ENCODE results near the gene BCAS3.
"Not testable (repeated sequence)": the region's sequence is repeated elsewhere in the genome, so short reads cannot be mapped to it uniquely, and the experiment has no call there.

BCAS3 gene

DNA sequence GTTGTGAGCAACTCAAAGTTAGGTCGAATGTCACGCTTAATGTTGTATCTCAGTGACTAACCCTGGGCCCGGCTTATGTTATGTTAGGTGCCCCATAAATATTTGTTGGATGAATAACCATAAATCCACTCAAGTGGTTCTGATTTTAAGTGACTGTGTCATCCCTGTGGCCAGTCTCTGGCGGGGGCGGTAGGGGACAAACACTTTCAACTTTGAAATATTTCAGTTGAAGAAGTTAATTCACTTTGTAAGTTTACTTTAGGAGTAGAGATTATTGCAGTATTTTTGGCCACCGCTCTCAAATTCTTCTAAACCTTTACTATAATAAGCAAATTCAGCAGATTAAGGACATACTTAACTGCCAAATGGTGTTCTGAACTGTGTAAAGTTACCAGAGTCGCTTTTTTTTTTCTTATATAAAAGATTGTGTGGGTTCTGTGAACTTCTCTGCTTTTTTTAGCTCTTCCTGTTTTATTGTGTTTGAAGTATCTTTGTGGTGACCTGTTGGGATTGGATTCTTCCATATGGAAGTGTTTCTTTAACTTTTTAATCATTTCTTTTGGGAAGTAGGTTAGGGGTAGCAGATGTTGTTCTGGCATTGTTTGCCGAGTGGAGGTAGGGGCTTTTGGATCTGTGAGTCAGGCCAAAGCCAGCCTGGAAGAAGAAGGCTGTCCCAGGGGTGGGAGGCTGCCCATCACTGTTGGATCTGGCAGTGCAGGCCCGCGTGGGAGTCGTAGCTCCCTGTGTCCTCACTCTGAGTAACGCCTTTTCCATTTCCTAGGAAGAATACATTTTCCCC lies 660.5 kb downstream of the BCAS3 start:
- no peak overlapping the region for H3K4me3 Mint-ChIP-seq
- no peak overlapping the region for H3K27ac Mint-ChIP-seq
- DNase-seq (no peak), ATAC-seq (no peak)
- no peaks in the 10 kb centered on the region for H3K9me3 Mint-ChIP-seq
- H3K4me1 Mint-ChIP-seq, result no peaks in the 10 kb centered on the region
- no peaks in the 10 kb centered on the region for H3K36me3 Mint-ChIP-seq (ENCODE audit: low read depth)
- no peaks in the 10 kb centered on the region for H3K27me3 Mint-ChIP-seq

- no peak overlapping the region for H3K27ac Mint-ChIP-seq
- ATAC-seq, result no peak
- H3K36me3 Mint-ChIP-seq (ENCODE audit: low read depth), result no peaks in the 10 kb centered on the region
- H3K4me1 Mint-ChIP-seq, result no peaks in the 10 kb centered on the region
- DNase-seq, result no peak
- no peaks in the 10 kb centered on the region for H3K9me3 Mint-ChIP-seq
- no peak overlapping the region for H3K4me3 Mint-ChIP-seq
- H3K27me3 Mint-ChIP-seq, result no peaks in the 10 kb centered on the region
These were observed 661.3 kb downstream of the BCAS3 start for GRCh38 chr17:61338874-61339478.

DNA sequence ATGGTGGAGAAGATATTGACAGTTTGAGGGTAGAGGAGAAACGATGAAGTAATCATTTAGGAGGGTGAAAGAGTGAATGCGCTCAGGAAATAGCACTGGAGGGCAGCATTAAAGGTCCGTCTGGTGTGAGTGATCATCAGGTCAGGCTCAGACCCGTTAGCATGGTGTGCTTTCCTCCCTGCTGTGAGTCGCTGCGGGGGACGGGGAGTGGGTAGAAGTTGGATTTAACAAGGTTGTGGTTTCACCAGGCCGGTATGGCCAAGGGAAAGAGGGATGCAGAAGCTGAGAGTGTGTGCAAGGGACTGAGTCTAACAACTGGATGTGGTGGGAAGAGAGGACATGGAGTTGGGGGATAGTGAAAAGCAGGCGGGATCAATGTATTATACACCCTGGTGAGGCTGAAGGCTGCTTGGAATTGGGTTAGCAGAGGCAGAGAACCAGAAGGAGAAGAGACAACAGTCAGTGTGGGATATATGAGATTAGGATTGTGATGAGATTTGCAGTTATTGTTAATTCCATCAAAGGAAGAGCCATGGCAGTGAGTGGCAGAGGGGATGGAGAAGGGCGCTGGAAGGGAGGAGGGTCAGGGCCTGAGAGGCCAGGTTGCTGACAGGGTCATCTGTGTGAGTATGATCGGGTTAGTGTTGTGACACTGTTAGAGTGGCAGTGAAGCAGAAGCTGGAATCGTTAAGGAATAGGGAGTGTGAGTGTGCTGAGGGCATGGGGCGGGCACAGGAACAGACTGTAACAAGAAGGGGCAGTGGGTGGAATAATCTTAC lies 663.0 kb downstream of the BCAS3 start:
- no peaks in the 10 kb centered on the region for H3K36me3 Mint-ChIP-seq (ENCODE audit: low read depth)
- DNase-seq, result no peak
- H3K27ac Mint-ChIP-seq, result no peak overlapping the region

GRCh38 chr17:61343576-61343975 lies 665.9 kb downstream of the BCAS3 start:
- no peak overlapping the region for H3K4me3 Mint-ChIP-seq
- no peak for ATAC-seq
- DNase-seq, result no peak
- H3K27ac Mint-ChIP-seq, result no peak overlapping the region
- H3K4me1 Mint-ChIP-seq, result no peaks in the 10 kb centered on the region
- no peaks in the 10 kb centered on the region for H3K36me3 Mint-ChIP-seq (ENCODE audit: low read depth)
- no peaks in the 10 kb centered on the region for H3K9me3 Mint-ChIP-seq
- H3K27me3 Mint-ChIP-seq, result no peaks in the 10 kb centered on the region

More for the DNA sequence above, 663.0 kb downstream of the BCAS3 start:
- Mint-ChIP-seq H3K9me3 (no peaks in the 10 kb centered on the region), H3K4me1 (no peaks in the 10 kb centered on the region), H3K27me3 (no peaks in the 10 kb centered on the region), H3K4me3 (no peak overlapping the region)
- no peak for ATAC-seq

DNA sequence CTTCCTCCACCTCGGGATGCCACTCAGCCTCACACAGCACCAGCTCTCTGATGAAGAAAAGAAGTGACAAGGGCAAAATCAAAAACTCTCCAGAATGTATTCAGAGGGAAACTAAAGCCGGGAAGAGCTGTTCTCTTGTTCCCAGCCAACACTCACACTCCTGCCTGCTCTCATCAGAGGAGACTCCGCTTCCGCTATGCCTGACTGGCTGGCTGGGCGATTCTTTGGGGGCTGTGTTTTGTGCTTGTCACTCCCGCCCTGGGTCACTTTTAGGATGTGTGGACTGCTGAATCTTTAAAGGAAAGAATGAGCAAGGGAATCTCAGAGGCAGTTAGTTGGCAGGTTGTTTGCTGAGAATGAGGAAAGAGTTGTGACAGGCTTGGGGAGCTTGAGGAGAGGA lies 667.4 kb downstream of the BCAS3 start:
- no peak overlapping the region for H3K4me3 Mint-ChIP-seq
- no peak for DNase-seq
- no peaks in the 10 kb centered on the region for H3K9me3 Mint-ChIP-seq
- H3K36me3 Mint-ChIP-seq (ENCODE audit: low read depth), result no peaks in the 10 kb centered on the region
- H3K27ac Mint-ChIP-seq, result no peak overlapping the region
- no peaks in the 10 kb centered on the region for H3K4me1 Mint-ChIP-seq
- no peaks in the 10 kb centered on the region for H3K27me3 Mint-ChIP-seq
- ATAC-seq, result no peak

DNA sequence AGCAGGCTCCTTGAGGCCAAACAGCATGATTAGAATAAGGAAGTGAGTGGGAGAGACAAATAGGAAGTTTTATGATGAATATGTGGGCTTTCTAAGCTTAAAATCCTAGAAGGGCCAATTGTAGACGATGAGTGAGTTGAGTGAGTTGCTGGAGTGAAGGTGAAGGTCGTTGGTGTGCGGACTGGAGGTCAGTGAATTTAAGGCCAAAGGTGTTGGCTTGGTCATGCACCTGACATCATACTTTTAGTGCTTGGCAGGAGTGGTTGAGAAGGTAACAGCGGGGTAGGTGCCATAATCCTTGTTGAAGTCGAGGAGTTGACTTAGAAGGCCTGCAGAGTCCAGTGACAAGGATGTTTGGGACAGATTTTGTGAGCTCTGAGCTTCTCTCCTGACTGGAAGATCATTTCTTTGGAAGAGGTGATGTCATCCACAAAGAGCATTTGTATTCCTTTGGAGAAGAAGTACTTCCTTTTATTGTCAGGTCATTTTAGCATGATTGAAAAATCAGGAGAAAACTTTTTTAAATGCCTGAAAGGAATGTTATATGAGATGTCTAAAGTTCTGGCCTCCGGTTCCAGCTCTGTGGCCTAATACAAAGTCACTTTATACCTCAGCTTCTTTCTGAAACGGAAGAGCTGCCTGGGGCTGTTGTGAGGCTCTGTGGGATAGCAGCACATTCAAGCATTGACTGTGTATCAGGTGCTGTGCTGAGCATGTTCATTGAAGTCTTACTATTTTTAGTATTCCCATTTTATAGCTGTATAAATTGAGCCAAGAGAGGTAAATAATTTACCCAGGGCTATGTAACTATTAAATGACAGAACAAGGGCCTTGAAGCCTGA lies 668.4 kb downstream of the BCAS3 start:
- Mint-ChIP-seq H3K36me3 (ENCODE audit: low read depth) (no peaks in the 10 kb centered on the region), H3K27ac (no peak overlapping the region), H3K4me3 (no peak overlapping the region), H3K9me3 (no peaks in the 10 kb centered on the region), H3K4me1 (no peaks in the 10 kb centered on the region), H3K27me3 (no peaks in the 10 kb centered on the region)
- ATAC-seq (no peak), DNase-seq (no peak)

DNA sequence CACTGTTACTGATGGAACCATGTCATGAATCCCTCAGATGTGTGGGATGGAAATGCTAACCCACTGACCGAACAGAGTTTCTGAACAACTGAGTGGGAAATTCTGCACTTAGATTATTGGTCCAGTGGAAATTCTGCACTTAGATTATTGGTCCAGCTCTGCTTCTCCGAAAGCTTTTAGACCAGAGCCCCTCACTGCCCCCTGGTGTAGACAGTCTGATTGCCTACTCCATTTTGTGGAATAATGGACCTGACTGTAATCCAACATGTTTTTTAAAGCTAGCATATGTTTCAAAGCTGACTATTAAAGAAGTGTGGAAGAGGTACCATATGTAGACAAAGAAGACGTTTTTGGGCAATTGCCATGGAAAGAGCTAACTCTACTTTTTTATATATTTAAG lies 671.7 kb downstream of the BCAS3 start:
- ATAC-seq, result no peak
- no peak for DNase-seq
- no peak overlapping the region for H3K27ac Mint-ChIP-seq

DNA sequence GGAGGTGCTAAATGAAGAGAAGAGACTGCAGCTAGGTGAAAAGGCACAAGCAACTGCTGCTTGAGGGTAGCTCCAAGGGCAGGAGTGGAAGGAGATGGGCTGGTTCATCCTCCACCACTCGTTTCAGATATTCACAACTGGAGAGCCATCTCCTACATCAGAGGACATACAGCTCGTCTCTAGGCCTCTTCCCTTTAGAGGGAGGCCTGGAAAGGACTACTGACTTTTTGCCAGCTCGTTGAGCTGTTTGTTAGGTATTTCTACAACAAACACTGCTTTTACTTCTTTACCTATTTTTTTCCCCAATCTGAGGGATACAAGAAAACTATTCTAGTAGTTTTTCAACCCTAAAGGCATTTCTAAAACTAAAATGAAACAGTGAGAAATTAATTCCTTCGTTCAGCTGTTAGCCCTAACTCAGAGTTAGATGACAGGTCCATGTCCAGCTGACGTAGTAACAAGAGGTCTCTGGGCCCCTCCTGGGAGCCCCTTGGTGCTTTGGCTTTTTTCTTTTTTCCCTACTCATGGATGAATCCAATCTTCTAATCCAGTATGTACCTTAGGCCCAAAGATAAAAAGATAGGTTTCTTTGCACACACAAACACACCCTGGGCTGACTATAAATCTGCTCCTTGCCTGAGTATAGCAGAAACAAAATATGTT lies 674.2 kb downstream of the BCAS3 start:
- no peaks in the 10 kb centered on the region for H3K27me3 Mint-ChIP-seq
- no peaks in the 10 kb centered on the region for H3K36me3 Mint-ChIP-seq (ENCODE audit: low read depth)
- no peaks in the 10 kb centered on the region for H3K4me1 Mint-ChIP-seq
- no peak overlapping the region for H3K27ac Mint-ChIP-seq
- ATAC-seq, result no peak
- no peaks in the 10 kb centered on the region for H3K9me3 Mint-ChIP-seq
- no peak overlapping the region for H3K4me3 Mint-ChIP-seq
- no peak for DNase-seq

More for the DNA sequence above, 671.7 kb downstream of the BCAS3 start:
- Mint-ChIP-seq H3K4me3 (no peak overlapping the region), H3K9me3 (no peaks in the 10 kb centered on the region), H3K27me3 (no peaks in the 10 kb centered on the region), H3K4me1 (no peaks in the 10 kb centered on the region), H3K36me3 (ENCODE audit: low read depth) (no peaks in the 10 kb centered on the region)

- H3K4me3 Mint-ChIP-seq, result no peak overlapping the region
- no peaks in the 10 kb centered on the region for H3K36me3 Mint-ChIP-seq (ENCODE audit: low read depth)
- DNase-seq, result no peak
- no peaks in the 10 kb centered on the region for H3K4me1 Mint-ChIP-seq
- H3K9me3 Mint-ChIP-seq, result no peaks in the 10 kb centered on the region
- no peaks in the 10 kb centered on the region for H3K27me3 Mint-ChIP-seq
- H3K27ac Mint-ChIP-seq, result no peak overlapping the region
- no peak for ATAC-seq
These were observed 674.7 kb downstream of the BCAS3 start for GRCh38 chr17:61352408-61352770.

DNA sequence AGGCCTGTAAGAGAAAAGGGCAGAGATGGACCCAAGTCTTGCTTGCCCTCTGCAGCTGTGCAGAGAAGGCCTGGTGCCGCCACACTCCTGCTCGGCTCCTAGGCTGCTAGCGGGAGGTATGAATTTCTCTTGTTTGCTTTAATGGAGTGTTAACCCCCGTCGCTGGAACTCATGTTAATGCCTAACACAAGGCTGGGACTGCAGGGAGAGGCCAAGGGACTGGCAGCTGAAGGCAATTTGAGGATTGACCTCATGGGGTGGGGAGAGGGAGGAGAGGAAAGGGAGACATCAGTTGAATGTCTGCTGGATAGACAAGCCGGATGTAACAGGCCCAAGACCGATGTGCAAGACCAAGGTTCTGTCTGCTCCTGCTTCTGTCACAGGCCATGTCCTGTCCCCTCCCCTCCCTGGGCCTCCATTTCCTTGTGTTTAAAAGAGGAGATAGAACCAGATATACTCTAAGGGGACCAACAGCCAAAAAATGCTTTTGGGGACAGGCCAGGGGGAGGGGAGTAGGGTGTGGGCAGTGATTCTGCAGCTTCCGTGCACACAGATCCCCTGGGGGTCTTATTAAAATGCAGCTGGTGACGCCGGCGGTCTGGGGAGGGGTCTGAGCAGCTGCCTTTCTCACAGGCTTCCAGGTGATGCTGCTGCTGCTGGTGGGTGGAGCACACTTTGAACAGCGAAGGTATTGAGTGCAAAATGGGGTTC lies 675.3 kb downstream of the BCAS3 start:
- H3K27me3 Mint-ChIP-seq, result no peaks in the 10 kb centered on the region
- H3K27ac Mint-ChIP-seq, result no peak overlapping the region
- no peaks in the 10 kb centered on the region for H3K4me1 Mint-ChIP-seq
- ATAC-seq, result no peak
- DNase-seq, result no peak
- H3K36me3 Mint-ChIP-seq (ENCODE audit: low read depth), result no peaks in the 10 kb centered on the region
- H3K9me3 Mint-ChIP-seq, result no peaks in the 10 kb centered on the region
- no peak overlapping the region for H3K4me3 Mint-ChIP-seq

DNA sequence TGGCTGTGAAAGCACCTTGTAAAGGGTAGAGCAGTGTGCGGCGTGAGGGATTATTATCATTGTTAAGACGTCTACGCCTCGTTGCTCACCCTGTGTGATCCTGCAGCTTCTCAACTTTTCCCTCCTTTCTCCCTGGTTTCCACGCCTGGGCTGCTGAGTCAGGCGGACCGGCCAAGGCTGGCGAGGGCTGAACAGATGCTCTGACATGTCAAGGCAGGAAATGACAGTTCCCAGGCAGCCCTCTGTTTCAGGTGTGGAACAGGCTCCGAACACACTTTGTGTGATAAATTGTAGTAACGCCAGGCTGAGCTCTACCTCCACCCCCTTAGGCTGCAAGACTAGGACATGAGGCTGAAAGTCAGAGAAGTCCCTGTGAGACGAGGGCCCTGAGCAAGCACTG lies 676.0 kb downstream of the BCAS3 start:
- H3K27ac Mint-ChIP-seq, result no peak overlapping the region
- H3K36me3 Mint-ChIP-seq (ENCODE audit: low read depth), result no peaks in the 10 kb centered on the region
- no peaks in the 10 kb centered on the region for H3K27me3 Mint-ChIP-seq
- ATAC-seq, result no peak
- H3K9me3 Mint-ChIP-seq, result no peaks in the 10 kb centered on the region
- DNase-seq, result no peak
- H3K4me1 Mint-ChIP-seq, result no peaks in the 10 kb centered on the region
- no peak overlapping the region for H3K4me3 Mint-ChIP-seq

- Mint-ChIP-seq H3K27ac (no peak overlapping the region), H3K27me3 (no peaks in the 10 kb centered on the region), H3K9me3 (no peaks in the 10 kb centered on the region), H3K36me3 (ENCODE audit: low read depth) (no peaks in the 10 kb centered on the region), H3K4me3 (no peak overlapping the region), H3K4me1 (no peaks in the 10 kb centered on the region)
- ATAC-seq (no peak), DNase-seq (no peak)
These were observed 677.5 kb downstream of the BCAS3 start for GRCh38 chr17:61354895-61355874.

GRCh38 chr17:61357061-61357460 lies 679.4 kb downstream of the BCAS3 start:
- not testable (repeated sequence) for H3K27me3 Mint-ChIP-seq; DNase-seq; H3K27ac Mint-ChIP-seq; H3K36me3 Mint-ChIP-seq (ENCODE audit: low read depth); H3K4me3 Mint-ChIP-seq; H3K4me1 Mint-ChIP-seq; ATAC-seq; H3K9me3 Mint-ChIP-seq

All from activated naive CD8-positive, alpha-beta T cell treated with anti-CD3 and anti-CD28 coated beads, Interleukin-2, amount 50 U/mL, for 24 hours (primary cell).